Renal pelvis (tissue), 4 donors: ENCODE results near the gene YAP1. TPM values are rescaled to one million over a fixed set of nuclear protein-coding genes. Genes with fewer than 3 reads are reported as not detected.

Source experiments
- DNase-seq: peaks from one replicate; pipeline ENCODE4 v3.0.0-alpha.2; 2013
- polyA plus RNA-seq, 3 donors: library from polyadenylated mRNA; unstranded; fragments of 120-200 nt; gene quantifications; one replicate each; pipeline ENCODE4 v1.2.1, GENCODE V29; 2013; ENCODE audit not compliant: insufficient read length in 3 of 3

Gene YAP1
- polyA plus RNA-seq, 3 donors, result 171 to 191 (median 190) TPM

- peak; percentile 38 for DNase-seq
These were observed 2.2 kb downstream of the YAP1 start for GRCh38 chr11:102112509-102112821.

- no peak for DNase-seq
These were observed 3.8 kb downstream of the YAP1 start for GRCh38 chr11:102114032-102114431.

GRCh38 chr11:102115557-102115956, 5.3 kb downstream of the YAP1 start:
- DNase-seq, result peak; percentile 67

GRCh38 chr11:102116453-102117205, 6.4 kb downstream of the YAP1 start:
- no peak for DNase-seq

- DNase-seq, result no peak
These were observed 7.3 kb downstream of the YAP1 start for GRCh38 chr11:102117472-102118113.

- no peak for DNase-seq
These were observed 8.7 kb downstream of the YAP1 start for GRCh38 chr11:102118937-102119336.

GRCh38 chr11:102119997-102120396, 9.8 kb downstream of the YAP1 start:
- no peak for DNase-seq

GRCh38 chr11:102120437-102120973, 10.3 kb downstream of the YAP1 start:
- DNase-seq, result no peak

- DNase-seq, result no peak
These were observed 11.1 kb downstream of the YAP1 start for GRCh38 chr11:102121329-102121728.

GRCh38 chr11:102134597-102134996, 24.4 kb downstream of the YAP1 start:
- DNase-seq, result no peak

- DNase-seq, result no peak
These were observed 25.0 kb downstream of the YAP1 start for GRCh38 chr11:102135256-102135655.

- DNase-seq, result no peak
These were observed 28.0 kb downstream of the YAP1 start for GRCh38 chr11:102138223-102138622.

- no peak for DNase-seq
These were observed 28.4 kb downstream of the YAP1 start for GRCh38 chr11:102138670-102139069.

- no peak for DNase-seq
These were observed 28.8 kb downstream of the YAP1 start for GRCh38 chr11:102139081-102139498.

GRCh38 chr11:102142333-102142732, 32.1 kb downstream of the YAP1 start:
- DNase-seq, result no peak

- DNase-seq, result no peak
These were observed 33.6 kb downstream of the YAP1 start for GRCh38 chr11:102143867-102144266.

- peak; percentile 53 for DNase-seq
These were observed 34.4 kb downstream of the YAP1 start for GRCh38 chr11:102144357-102145355.

GRCh38 chr11:102147015-102147414, 36.8 kb downstream of the YAP1 start:
- DNase-seq, result no peak

GRCh38 chr11:102147632-102148031, 37.4 kb downstream of the YAP1 start:
- DNase-seq, result no peak

- DNase-seq, result no peak
These were observed 37.8 kb downstream of the YAP1 start for GRCh38 chr11:102148059-102148458.

GRCh38 chr11:102151784-102152525, 41.7 kb downstream of the YAP1 start:
- no peak for DNase-seq
